Measurements from ENCODE around the gene SNX33. TPM values are rescaled to one million over a fixed set of nuclear protein-coding genes. Genes with fewer than 3 reads are reported as not detected.

SNX33 gene
- total RNA-seq (10 to 100 TPM in 6 of 9 donors, 1 to 10 TPM in 3; 8.3 to 20.9 (median 11.6) TPM), polyA plus RNA-seq (1 to 10 TPM; 7.7 to 9.2 TPM)
- long read RNA-seq, donor 1, full-length matches to known transcripts, result 3 of 7 reads
- long read RNA-seq, donor 1, partial matches to known transcripts, result 0 of 7 reads
- long read RNA-seq, donor 1, other reads (novel, unspliced or antisense), result 4 of 7 reads
- long read RNA-seq, donor 2, full-length matches to known transcripts, result 12 of 14 reads
- long read RNA-seq, donor 2, partial matches to known transcripts, result 0 of 14 reads
- long read RNA-seq, donor 2, other reads (novel, unspliced or antisense), result 2 of 14 reads
- long read RNA-seq, donor 3, full-length matches to known transcripts, result 8 of 9 reads
- long read RNA-seq, donor 3, partial matches to known transcripts, result 0 of 9 reads
- long read RNA-seq, donor 3, other reads (novel, unspliced or antisense), result 1 of 9 reads

GRCh38 chr15:75647370-75648155 is at the start of gene SNX33:
Gene SNX33, plus strand, starts transcription at chr15:75647912. Its CDS starts 1,191 bp downstream, at chr15:75649103.
- H3K4me1 ChIP-seq, result peaks cover 8 to 58% (median 51%) of the 10 kb centered on the region in 12 donors
- H3K36me3 ChIP-seq, result peaks cover 0 to 16% (median 0%) of the 10 kb centered on the region in 9 donors
- intact Hi-C loops (cut with DNase I), result loop anchor here in 5 of 10 donors (1.0 to 10.0 kb wide), 6 partner anchors 19 to 283 kb away; partner anchors contain the start of genes SIN3A (in 2 of the 5) and MAN2C1 (in 1 of the 5)
- H3K4me3 ChIP-seq, result peak within 1 kb of the TSS; percentile 63 to 97 (median 86)
- ATAC-seq, result peak; percentile 39 to 86 (median 80)
- TF ChIP-seq CTCF (IDR thresholded peaks at IDR 0.05) (peak; percentile 30 to 66 (median 50)), POLR2A (IDR thresholded peaks at IDR 0.05) (peak in 1 of 2 donors; percentile 68)
- no peaks in the 10 kb centered on the region for H3K27me3 ChIP-seq
- peak; percentile 88 to 91 (median 89) for DNase-seq
- peak within 1 kb of the TSS; percentile 83 to 99 (median 96) for H3K27ac ChIP-seq
- 0 to 1% (median 0%) methylated on average over 31 to 76 of the region's 76 CpGs for WGBS, 4 donors
- no peaks in the 10 kb centered on the region for H3K9me3 ChIP-seq

- Histone ChIP-seq H3K4me3 (no peak overlapping the region), H3K27me3 (no peaks in the 10 kb centered on the region), H3K36me3 (peaks cover 0 to 89% (median 78%) of the 10 kb centered on the region in 9 donors), H3K27ac (peak overlapping the region in 1 of 12 donors; percentile 5), H3K9me3 (no peaks in the 10 kb centered on the region), H3K4me1 (peaks cover 0 to 19% (median 10%) of the 10 kb centered on the region in 12 donors)
- 94 to 100% (median 96%) methylated on average over 4 of the region's 4 CpGs for WGBS, 4 donors
- TF ChIP-seq CTCF (IDR thresholded peaks at IDR 0.05), result no peak
- TF ChIP-seq POLR2A (IDR thresholded peaks at IDR 0.05), result no peak
- ATAC-seq (no peak), DNase-seq (no peak)
- intact Hi-C loops (cut with DNase I), result loop anchor here in 1 of 10 donors (10.0 kb wide), 1 partner anchor 204 kb away; no protein-coding TSS in a partner anchor
These were observed 49.4 kb upstream of the SNX33 start for GRCh38 chr15:75598361-75598760.

- no peak for TF ChIP-seq CTCF (IDR thresholded peaks at IDR 0.05)
- no peak for TF ChIP-seq POLR2A (IDR thresholded peaks at IDR 0.05)
- intact Hi-C loops (cut with DNase I), result loop anchor here in 1 of 10 donors (10.0 kb wide), 1 partner anchor 205 kb away; no protein-coding TSS in a partner anchor
- Histone ChIP-seq H3K9me3 (no peaks in the 10 kb centered on the region), H3K36me3 (peaks cover 0 to 96% (median 85%) of the 10 kb centered on the region in 9 donors), H3K4me1 (peaks cover 0 to 19% (median 10%) of the 10 kb centered on the region in 12 donors), H3K27me3 (no peaks in the 10 kb centered on the region), H3K27ac (no peak overlapping the region), H3K4me3 (no peak overlapping the region)
- WGBS, 4 donors, result 32 to 73% (median 68%) methylated on average over 2 of the region's 2 CpGs
- no peak for DNase-seq
- no peak for ATAC-seq
These were observed 48.3 kb upstream of the SNX33 start for GRCh38 chr15:75599401-75599800.

Data from heart left ventricle (tissue), 16 donors.